GM18951 (cell line): Measurements from ENCODE around the gene NFX1.
"Not testable (repeated sequence)": the region's sequence is repeated elsewhere in the genome, so short reads cannot be mapped to it uniquely, and the experiment has no call there.

Source experiments
- POLR2A ChIP-seq: IDR thresholded peaks from 4 replicates; pipeline ENCODE4 v1.6.1; 2011; ENCODE audit warnings: mild to moderate bottlenecking; ENCODE audit not compliant: insufficient read length, insufficient read depth; ENCODE audit errors: extremely low read depth
- in situ Hi-C: fragments of 300-500 bp; cut with MboI; formaldehyde crosslinking; loops from one replicate; pipeline ENCODE4 v1.12.0; 2022; ENCODE audit warnings: low sequenced_read_pairs, mixed read lengths, inconsistent platforms; ENCODE audit not compliant: unreplicated experiment

NFX1 gene

DNA sequence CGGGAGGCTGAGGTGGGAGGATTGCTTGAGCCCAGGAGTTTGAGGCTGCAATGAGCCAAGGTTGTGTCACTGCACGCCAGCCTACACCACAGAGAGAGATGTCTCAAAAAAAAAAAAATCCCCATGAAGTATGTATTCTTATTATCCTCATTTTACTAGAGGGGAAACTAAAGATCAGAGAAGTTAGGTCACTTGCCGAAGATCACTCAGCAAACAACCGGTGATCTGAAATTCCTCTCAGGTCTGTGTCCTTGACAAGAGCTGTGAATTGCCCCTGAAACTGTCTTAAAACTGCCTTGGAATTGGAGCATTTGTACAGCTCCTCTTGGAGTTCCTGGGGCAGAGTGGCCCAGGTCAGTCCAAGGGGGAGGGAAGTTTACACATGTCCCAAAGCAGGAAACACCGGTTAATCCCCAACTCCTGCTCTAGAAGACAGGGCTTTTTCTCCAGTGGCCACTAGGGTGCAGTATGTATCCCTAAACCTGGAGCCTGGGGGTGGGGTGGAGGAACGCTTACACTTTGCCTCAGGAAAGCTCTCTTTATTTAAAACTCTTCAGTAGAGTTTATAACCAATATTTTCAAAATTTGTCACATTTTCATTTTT lies 84.4 kb downstream of the NFX1 start:
- in situ Hi-C loops: no loop called here
- no peak for TF ChIP-seq POLR2A

DNA sequence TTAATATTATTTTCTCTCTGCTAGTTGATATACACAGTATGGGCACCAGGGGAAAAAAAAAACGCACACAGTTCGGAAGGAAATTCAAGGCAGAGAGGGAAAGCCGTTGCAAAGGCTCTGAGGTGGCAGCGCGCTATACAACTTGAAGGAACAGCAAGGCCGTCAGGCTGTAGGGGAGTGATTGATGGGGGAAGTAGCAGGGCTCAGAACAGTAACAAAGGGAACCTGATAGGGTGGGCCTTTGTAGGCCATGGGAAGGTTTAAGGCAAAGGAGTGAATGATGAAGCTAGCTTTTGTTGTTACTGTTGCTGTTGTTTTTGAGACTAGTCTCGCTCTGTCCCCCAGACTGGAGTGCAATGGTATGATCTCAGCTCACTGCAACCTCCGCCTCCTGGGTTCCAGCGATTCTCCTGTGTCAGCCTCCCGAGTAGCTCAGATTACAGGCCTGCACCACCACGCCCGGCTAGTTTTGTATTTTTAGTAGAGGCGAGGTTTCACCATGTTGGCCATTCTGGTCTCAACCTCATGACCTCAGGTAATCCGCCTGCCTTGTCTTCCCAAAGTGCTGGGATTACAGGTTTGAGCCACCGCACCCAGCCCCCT lies 85.0 kb downstream of the NFX1 start:
- TF ChIP-seq POLR2A: no peak
- in situ Hi-C loops: no loop called here

DNA sequence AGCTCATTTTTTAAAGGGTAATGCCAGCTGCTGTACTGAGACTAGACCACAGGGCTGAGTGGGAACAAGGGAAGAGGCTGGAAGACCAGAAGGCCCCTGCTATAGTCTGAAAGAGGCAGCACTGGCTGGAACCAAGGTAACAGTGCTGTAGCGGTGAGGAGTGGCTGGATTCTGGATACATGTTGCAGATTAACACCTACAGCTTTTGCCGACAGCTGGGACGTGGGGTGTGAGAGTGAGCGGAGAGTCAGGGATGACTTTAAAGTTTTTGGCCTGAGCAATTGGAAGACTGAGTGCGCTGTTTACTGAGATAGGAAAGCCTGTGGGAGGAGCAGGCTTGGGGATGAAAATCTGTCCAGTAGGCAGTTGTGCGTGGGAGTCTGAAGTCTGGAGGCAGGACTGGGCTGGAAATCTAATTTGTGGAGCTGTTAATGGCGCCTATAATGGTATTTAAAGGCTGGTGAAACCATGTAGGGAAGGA lies 85.6 kb downstream of the NFX1 start:
- in situ Hi-C loops: no loop called here
- TF ChIP-seq POLR2A: no peak

DNA sequence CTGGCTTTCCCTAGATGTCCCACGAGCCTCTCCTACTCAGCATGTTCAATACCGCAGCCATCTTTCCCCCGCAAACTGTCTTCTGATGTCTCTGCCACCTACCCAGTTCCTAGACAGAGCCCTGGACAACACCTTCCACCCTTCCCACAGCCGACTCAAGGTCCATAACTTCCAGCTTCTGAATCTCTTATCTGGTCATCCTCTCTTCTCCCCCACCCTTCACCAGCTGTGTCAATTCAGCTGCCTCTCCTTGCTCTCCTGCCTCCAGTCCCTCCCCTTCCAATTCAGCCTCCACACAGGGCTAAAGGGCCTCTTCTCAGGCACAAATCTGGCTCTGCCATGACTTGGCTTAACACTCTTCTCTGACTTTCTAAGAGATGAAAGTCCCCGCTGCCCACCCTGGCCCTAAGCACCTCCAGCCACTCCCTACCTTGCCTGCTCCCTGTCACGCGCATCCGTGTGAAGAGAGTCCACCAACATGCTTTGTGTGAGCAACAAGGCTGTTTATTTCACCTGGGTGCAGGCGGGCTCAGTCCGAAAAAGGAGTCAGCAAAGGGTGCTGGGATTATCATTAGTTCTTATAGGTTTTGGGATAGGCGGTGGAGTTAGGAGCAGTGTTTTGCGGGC lies 86.9 kb downstream of the NFX1 start:
- no peak for TF ChIP-seq POLR2A
- in situ Hi-C loops: no loop called here

DNA sequence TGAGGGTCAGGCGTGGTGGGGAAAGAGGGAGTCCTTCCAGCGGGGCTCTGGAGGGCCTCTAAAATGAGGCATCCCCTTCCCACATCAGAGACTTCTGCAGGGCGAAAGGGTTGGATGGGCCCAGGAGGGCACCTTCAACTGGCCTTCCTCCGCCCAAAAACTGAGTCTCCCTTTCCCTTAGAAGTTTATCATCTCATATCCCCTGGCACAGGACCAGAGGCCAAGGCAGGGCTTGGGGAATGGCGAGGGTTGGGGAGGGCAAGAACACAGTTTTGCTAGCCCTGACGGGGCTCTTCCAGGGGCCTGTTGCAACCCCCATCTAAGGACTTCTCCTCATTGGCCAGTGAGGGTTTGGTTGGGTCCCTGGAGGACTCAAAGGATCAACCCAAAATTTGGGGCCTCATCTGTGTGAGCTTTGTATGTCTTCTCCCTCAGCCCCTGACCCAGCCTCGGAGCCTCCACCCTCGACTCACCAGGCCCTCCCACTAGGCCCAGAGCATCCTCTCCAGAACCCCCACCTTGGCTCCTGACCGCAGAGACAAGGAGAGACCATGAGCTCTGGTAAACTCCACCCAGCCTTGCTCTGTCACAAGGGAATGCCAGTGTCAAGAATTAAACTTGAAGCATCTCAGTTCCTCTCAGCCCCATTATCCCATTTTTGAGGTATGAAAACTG lies 87.9 kb downstream of the NFX1 start:
- no peak for TF ChIP-seq POLR2A
- in situ Hi-C loops: no loop called here

DNA sequence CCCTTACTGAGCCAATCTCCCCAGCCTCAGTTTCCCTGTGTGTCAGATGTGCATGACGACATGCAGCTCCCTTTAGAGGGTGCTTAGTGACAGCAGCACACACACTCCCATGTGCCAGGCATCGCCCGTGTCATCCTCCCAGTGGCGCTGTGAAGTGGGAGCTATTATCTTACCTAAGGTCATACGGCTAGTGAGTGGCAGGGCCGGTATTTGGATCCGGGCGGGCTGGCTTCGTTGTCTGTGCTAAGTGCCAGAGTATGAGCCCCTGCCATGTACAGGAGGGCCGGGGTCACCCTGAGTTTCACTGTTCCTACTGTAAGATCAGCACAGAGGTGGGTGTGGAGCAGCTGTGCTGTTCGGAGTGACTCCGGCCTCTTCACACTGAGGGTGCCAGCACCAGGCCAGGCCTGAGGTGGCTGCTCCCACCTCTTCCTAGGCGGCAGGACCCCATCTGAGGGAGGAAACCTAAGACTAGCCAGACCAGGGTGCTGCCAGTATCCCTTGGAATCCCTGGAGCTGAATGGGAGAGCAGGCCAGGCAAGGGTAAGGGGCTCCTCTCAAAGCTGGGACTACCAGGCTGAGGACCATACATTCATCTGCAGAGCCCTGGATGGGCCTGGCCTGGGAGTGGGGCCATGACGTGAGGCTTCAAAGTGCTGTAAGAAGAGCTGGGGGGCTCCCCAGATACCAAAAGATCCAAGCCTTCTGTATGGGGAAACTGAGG lies 89.5 kb downstream of the NFX1 start:
- in situ Hi-C loops: no loop called here
- TF ChIP-seq POLR2A: no peak

DNA sequence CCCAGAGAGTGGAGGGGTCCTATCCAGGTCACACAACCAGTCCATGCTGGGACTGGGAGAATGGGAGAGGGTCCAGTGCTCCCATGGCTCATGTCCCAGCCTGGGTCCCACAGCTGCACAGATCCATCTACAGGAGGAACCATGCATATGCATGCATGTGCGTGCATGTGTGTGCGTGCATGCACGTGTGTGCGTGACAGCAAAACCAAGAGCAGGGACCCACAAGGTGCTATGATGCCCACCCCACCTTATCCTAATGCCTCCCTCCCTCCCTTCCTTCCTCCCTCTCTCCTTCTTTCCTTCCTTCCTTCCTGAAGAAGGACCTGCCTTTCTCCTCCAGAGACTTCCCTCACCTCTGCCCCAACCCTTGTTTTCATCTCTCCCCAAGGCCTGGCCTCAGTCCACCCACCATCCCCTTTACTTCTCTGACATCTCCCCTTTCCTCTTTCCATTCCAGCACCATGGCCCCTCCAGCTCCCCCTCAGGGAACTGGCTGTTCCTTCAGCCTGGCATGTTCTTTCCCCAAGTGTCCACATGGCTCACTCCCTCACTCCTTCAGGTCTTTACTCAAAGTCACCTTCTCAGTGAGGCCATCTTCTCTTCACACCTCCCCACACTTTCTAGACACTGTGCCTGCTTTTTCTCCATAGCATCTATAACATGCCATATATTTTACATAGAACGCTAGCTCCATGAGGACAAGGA lies 90.2 kb downstream of the NFX1 start:
- in situ Hi-C loops: no loop called here

DNA sequence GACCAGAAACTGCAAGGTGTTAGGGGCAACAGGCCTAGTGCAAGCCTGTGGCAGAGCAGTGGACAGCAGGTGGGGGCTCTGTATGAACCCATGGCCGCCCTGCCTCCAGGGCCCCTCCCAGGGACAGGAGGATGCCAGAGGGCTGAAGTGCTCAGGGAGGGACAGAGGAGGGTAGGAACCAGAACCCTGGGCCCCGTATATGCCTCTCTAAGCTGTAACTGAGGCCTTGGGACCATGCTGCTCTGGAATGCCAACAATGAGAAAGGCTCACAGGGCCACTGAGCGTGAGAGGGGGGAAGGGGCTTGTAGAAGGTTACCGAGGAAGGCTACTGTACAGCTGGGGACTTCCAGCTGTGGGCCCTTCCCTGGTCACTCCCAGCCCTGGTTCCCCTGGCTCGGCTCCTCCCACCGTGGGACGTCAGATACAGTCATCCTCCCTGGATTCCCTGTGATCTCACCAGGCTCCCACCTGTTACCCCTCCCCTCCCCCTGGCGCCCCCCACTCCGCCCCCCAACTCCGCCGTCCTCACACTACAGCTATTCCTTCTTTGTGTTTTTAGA lies 91.0 kb downstream of the NFX1 start:
- no peak for TF ChIP-seq POLR2A
- in situ Hi-C loops: no loop called here

More for the DNA sequence above, 90.2 kb downstream of the NFX1 start:
- TF ChIP-seq POLR2A: no peak

DNA sequence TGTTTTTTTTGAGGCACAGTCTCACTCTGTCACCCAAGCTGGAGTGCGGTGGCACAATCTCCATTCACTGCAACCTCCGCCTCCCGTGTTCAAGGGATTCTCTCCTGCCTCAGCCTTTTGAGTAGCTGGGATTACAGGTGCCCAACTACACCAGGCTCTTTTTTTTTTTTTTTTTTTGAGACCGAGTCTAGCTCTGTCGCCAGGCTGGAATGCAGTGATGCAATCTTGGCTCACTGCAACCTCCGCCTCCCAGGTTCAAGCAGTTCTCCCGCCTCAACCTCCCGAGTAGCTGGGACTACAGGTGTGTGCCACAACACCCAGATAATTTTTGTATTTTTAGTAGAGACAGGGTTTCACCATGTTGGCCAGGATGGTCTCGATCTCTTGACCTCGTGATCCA lies 92.1 kb downstream of the NFX1 start:
- in situ Hi-C loops: not testable (repeated sequence)

DNA sequence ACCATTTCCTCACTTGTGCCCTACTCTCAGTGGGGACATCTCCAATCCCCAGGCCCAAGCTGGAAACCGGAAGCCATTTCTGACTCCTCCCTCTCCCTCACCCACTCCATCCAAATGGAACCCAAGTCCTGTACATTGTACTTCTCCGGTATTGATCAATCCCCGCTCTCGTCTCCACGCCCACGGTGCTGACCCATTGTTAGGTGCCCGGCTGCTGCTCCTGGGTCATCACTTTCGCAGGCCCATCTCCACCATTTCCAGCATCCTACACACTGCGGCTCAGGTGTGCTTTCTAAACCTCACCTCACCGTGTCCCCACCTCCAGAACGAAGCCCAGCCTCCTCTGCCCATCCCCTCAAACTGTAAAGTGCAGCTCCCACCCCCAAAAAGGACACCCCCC lies 93.1 kb downstream of the NFX1 start:
- in situ Hi-C loops: not testable (repeated sequence)

DNA sequence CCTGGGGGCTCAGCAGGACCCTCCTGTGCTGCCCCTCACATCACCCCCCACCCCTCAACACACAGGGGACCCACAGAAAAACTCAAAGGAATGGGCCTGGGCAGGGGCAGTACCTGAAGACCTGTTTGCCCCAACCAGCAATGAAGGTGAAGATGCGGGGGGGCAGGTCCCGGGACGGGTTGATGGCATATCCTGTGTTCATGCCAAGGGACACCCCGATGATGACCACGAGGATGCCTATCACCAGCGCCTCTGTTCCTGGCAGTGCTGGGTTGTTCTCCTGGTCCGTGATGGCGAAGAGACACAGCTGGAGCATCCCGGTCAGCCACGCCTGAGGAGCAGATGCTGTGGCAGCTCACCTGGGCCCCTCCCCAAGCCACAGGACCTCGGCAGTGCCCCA lies 95.2 kb downstream of the NFX1 start:
- in situ Hi-C loops: not testable (repeated sequence)

DNA sequence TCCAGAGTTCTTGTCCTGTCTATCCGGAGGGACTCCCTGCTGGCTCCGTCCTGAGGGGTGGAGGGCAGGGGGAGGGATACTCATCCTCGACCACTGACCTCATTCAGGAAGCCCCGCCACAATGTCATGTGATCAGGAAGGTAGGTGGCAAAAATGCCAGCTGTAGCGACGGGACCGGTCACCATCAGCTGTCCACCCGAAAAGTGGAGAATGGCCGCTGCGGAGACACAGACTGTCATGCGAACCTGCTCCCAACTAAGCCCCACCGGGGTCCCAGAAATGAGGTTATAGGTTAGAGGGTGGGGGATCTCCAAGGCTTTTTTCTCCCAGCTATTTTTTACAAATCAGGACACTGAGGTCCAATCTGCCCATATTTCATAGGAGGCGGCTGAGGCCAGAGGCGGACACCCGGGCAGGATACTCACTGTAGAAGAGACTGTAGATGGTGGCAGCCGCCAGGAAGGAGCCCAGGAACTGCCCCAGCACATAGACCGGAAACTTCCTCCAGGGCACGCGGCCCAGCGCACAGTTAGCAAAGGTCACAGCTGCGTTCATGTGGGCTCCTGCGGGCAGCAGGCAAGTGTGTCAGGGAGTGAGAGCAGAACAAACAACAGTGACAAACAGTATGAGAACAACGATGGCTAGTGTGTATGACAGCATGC lies 95.8 kb downstream of the NFX1 start:
- in situ Hi-C loops: not testable (repeated sequence)

DNA sequence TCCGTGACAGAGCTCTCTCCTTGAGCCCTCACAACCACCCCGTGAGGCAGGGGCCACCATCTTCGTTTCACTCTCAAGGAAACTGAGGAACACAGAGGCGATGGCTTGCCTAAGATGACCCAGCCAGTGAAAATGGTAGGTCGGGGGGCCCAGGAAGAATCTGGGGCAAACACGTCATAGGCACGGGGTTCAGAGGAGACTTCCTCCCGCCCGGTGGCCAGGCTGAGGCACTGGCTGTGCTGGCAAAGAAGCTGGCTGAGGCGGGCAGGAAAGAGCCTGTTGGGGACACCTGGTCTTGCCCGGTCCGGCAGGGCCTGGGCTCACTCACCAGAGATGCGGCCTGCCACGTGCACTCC lies 96.3 kb downstream of the NFX1 start:
- in situ Hi-C loops: not testable (repeated sequence)

DNA sequence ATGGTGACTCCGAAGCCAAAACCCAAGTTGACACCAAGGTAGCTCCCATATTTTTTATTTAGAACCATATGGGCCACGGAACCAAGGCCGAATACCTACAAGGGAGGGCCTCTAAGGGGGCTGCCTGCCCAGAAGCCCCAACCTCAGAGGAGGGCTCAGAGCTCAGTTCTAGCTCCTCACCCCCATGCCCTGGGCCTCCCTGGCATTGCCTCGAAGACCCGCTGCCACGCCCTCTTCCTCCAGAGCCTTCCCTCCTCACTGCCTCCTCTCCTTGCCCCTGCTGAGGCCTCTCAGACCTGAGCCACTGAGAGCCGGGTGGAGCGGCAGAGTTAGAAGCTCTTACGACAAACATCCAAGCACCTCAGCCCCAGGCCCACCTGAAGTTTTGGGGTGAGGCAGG lies 96.7 kb downstream of the NFX1 start:
- in situ Hi-C loops: not testable (repeated sequence)
